NCI-H345 (cell line): Measurements from ENCODE around the gene FOXL1.

Source experiments
- DNase-seq: peaks from one replicate; lab custom pipeline; 2025; lab: John Stamatoyannopoulos, UW

FOXL1 gene

DNA sequence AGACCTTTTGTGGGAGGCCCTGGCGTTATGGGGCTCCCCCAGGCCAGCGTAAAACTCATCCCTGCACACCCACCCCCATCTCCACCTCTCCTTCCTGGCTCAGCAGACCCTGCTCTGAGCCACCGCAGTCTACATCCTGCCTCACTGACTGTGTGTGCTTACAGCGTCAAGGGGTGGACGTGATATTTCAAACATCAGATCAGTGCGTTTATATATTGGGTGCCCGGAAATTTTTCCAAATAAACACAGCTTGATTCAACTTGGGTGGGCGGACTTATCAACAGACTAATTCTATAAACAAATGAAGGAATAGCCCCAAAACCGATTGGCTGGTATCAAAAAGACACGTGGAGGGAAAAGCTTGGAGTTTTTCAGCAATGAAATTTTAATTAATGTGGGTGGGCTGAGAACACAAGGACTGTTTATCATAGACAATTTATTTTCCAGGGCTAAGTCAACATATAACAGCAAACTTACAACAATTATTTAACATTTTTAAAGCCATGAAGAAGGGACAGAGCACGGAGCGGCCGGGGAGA, at the start of gene FOXL1:
TSS of gene FOXL1 (plus strand) at position 489 of the 539 bp plus-strand sequence. CDS start 175 bp downstream, outside the sequence.
- DNase-seq: no peak

DNA sequence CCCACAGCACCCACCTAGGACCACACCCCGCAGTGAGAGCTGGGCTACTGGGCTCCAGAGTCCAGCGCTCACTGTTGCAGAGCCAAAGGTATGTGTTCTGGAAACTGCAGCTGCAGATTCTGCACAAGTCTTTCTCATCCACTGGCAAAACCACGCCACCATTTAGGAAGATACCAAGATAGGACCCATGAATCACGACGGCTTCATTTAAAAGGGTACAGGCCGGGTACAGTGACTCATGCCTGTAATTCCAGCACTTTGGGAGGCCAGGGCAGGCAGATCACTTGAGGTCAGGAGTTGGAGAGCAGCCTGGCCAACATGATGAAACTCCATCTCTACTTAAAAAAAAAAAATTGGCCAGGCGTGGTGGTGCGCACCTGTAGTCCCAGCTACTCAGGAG, 49.2 kb upstream of the FOXL1 start:
- no peak for DNase-seq

DNA sequence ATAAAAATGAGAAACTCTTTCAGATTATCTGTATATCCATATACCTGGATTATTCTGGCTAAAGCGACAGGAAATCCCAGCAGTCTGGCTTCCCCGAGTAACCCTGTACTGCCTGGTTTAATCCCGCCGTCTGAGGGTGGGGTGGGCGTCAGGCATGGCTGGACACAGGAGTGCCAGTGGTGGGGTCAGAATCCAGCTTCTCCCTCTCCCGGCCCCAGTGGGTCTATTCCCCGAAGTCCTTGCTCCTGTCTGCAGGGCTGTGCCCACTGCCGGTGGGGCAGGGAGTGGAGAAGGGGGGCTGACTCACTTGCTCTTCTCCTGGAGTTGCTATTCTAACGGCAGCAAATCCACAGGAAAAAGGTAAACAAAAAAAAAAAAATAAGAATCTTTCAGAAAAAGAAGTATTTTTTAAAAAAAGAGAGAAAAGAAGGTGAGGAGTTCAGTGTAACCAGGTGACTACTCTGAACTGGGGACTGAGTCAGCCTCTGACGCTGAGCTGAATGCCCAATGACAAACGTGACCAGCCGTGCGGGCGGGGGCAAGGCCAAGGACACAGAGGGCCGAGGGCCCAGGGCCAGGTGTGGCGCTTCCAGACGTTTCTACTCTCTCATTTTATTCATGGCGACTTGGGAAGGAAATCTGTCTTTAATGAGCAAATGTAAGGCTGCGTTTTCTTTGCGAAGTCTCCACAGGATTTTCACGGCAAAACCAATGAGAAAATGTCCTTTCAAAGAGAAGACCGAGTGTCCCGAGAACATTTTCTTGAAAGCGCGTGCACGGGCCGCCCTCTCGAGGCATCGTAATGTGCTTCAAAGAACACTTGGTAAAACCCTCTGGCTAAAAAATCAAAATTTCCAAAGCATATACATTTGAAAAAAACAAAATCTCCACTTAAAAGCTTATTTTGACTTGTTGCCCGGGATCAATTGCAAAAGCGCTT, 47.8 kb upstream of the FOXL1 start:
- no peak for DNase-seq

DNA sequence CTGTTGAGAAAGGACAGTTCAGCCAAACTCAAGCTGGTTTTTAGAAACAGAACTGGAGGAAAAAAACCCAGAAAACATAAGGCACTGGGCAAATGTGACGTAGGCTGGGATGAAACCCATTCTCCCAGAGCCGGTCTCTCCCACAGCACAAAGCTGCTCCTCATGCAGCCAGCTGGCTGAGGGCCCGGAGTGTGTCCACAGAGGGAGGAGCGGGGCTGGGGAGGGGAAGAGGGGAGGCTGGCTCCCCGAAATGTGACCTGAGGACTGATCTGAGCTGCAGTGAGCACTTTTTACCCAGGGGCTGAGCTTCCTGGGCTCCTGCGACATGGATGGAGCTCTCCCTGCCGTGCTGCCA, 47.2 kb upstream of the FOXL1 start:
- no peak for DNase-seq

DNA sequence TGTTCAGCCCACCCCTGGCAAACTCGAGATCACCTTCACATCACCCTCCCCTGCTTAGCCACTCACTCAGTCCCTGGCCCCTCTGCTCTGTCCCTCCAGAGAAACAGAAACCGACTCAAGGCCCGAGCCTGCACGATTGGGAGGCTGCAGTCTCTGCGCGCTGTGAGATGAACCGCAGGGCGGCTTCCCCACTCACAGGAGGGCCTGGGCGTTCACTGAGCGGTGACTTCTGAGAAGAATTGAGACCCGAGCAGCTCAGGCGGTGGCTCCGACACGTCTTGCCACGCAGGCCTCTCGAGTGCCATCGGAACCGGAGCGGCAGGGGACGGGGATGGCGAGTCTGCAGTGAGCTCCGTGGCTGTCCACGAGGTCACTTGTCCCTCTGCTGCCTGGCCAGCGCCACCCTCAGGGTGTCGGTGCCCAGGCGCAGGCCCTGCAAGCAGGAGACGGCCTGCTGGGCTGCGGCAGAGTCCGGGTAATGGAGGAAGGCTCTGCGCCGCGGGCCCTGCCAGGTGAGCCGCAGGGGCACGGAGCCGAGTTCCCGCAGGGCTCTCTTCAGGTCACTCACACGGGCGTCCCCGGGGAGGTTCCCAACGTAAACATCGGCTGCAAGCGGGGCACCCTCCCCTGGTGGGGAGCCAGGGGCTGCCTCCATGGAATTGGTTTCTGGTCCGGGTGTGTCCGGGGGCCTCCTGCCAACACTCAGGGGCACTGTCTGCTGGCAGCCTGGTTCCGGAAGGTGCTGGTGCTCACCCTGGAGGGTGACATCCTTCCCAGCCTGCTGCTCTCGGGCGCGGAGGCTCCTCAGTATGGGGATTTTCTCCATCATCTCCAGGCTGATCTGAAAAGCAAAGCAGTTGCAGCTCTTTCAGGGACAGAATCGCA, 46.5 kb upstream of the FOXL1 start:
- no peak for DNase-seq

DNA sequence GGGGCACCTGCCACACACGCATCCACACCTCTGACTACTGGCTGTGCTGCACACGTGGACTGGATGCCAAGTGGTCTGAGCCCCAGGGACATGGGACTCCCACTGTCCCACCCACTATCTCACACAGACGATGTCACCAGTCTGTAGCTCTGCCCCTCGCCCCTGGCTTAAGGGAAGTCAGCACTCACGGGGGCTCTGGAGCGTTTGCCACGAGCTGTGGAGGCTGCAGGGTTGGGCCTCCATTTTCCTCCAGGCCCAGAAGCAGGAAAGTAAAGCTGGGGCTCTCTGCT, 45.9 kb upstream of the FOXL1 start:
- no peak for DNase-seq

DNA sequence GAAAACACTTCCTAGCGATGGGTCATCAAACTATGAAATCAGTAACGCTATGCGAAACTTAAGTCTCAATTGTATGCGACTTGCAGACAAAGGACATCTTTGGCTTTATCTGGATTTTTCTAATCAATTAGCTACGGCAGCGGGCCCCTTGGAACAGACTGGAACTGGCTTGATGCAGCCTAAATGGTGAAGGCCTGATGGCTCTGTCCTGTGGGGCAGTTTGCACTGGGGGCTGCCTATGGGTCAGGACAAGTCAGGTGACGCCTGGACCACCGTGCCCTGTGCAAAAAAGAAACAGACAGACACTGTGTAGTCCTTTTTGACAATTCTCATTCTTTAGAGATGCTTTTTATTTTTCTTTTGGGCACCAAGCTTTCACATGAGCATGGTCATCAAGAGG, 45.3 kb upstream of the FOXL1 start:
- DNase-seq: no peak

DNA sequence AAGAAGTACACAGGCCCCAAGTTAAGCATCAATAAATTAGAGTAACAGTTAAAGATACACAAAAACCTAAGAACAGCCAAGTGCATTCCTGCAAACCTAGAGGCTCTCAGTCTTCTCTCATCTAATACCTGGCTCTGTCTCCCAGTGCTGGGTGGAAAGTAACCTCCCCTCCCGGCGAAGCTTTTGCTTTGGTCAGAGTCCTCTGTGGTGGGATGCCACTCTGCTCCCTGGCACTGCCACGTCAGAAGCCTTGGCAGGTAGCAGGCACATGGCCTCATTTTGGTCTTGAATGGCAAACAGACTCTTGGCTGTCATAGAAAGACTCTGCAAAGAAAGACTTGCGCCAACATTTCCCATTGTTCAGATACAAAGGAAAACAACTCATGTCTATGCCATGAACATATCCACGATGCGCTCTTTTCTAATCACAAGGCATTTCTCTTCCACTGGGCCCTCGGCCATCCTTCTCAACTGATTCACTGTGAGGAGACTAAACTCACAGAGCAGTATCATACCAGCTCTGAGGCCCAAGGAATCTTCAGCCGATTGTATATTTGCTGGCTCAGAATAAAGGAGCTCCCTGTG, 44.5 kb upstream of the FOXL1 start:
- DNase-seq: no peak

DNA sequence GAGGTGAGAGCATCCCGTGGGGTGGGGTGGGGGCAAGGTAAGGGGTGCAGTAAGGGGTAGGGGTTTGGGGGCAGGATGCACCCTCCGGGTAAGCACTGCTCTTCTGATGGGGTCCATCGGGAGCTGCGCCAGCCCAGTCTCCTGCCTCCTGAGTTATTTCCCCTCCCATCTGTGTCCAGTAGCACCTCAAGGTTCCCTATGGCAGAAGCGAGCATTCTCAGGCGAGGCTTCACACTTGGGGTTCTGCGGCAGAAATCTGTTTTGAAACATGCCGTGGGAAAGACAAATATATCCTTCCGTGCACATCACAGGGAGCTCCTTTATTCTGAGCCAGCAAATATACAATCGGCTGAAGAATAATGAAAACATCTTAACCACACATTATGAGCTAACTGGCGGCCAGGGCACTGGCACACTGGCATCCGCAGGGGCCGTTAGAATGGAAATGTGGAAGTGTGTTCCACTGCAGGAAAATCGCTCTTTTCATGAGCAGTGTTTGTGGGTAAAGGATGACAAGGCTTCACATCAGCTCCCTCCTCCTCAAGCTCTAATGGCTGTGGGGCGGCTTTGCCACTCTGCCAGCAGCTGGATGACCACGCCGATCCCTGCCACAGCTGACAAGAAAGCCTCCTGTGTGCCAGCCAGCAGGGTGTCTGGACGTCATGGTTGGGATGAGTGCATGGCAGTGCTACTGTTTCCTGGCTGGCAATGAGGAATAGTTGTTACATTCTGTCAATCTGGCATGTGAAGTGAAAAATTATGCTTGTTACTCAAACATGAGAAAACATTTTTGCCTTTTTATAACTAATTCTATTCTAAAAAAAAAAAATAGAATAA, 43.4 kb upstream of the FOXL1 start:
- DNase-seq: no peak

DNA sequence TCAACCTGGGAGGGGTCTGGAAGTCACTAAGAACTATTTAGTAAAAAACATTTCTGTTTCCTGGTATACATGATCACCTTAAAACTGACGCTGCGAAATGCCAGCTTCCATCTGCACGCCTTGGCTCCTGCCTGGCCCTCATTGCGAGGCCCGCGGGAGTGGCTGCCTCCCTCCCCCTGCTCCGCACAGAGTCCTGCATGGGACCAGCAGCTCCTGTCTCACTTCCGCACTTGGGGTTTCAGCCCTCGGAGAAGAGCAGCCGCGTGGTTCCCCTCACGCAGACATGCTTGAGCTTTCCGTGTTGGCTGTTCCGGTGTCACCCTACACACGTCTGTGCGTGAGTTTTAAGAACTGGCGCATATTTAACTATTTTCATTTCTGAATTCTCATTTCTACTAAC, 41.7 kb upstream of the FOXL1 start:
- DNase-seq: no peak

DNA sequence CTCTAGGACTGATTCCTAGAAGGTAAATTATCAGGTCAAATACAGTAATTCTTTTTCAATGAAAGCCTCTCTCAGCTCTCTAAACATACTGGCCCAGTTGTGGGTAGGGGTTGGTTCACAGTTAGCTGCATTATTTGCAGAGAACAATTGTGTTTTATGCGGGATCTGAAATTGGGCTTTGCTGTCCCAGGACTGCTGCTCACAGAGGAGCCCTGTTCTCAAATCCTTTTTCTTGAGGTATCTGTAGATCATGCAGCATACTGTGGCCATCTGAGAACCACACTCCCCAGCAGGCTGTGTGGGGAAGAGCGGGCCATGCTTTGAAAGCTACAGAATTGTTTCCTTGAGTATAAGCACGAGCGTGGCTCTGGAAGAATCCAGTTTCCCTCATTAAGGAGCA, 40.9 kb upstream of the FOXL1 start:
- no peak for DNase-seq

DNA sequence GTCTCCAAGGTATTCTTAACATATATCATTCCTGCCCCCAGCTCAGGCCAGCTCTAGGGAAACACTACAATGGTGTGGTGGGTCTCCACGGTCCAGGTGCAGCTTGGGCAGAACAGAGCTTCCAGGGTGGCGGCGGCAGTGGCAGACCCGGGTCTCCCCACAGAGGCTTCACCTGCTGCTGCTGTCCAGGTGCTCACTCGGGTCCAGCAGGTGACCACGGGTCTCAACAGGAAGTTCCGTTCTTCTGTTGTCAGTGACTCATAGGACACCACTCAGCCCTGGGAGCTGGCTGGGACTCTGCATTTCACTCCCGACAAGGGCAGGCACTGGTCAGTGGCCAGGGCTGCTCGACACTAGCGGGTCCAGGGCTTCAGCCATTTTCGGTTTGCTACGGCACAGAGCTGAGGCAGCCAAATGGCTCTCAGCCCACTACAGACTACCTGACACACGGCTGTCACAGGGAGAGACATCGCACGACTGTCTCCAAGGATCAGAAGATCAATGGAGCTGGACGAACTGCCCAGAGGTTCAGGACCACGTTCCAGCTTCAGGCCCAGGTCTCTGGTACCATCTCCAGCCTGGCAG, 40.1 kb upstream of the FOXL1 start:
- no peak for DNase-seq

DNA sequence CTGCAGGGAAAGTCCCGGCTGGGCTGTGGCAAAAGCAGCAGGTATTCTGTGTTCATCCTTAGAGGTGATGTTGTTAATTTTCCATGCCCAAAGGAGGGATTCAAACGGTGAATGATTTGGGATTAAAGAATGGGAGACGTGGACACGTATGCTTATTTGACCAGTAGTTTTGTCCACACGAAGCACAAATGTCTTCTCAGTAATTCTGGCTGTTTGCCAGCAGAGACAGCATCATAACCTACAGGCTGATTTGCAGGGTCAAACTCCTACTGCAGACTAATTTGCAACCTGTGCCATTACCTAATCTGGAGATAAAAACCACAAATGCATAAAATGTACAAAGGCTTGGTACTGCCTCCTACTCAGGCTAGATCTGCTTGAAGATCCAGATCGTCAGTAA, 37.5 kb upstream of the FOXL1 start:
- DNase-seq: no peak

DNA sequence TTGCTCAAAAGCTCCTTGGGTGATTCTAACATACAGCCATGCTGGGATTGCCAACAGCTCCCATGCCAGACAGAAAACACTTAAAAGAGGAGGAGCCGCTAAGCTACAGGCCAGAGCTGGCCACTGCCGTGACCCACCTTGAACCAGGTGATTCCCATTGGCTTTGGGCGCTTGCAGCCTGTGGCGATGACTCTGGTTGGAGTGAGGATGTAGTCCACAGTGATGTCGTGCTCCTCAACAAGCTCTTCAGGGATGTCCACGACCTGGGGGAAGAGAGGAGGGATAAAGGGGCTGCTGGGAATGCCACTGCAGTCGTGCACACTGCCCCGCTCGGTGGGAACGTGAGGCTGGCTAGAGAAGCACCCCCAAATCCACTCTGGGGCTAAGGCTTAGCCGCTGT, 36.8 kb upstream of the FOXL1 start:
- no peak for DNase-seq

DNA sequence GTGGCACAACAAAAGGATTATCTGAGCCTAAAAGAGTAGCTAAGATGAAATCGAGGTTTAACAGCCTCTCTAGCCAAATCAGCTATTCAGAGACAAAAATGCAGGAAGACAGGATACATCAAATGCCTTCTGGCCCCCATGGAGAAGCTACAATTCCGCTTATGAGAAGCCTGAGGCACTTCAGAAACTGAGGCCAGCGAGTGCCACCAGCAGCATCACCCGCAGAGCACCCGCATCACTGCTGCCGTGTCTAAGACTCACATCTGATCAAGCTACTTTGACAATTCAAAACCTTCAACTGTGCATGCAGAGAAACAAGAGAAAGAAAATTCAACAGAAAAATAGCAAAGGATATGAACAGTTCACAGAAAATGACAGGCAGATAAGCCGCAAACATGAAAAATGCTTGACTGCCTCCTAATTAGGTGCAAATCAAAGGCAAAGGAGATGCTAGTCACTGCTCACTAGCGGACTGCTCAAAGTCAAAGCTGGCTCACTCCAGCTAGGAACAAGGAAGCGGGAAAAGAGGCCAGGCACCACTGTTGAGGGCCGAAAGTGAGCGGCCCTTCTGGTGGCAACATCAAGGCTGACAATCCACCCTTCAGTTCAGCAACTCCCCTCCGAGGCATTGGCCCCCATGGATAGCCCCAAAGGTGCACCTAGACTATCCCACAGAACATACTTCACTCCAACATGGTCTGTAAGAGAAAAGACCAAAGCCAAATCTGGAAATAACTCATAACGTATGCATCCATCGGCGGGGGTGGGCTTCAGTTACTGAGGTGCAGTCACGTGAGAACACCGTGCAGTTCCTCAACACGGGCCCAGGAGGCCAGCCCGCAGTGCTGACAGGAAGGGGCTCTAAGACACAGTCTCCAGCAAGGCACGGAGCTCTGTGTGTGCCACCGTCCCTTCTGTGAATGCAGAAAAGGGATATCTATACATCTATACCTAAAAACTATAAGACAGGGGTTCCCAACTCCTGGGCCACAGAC, 35.3 kb upstream of the FOXL1 start:
- DNase-seq: no peak

DNA sequence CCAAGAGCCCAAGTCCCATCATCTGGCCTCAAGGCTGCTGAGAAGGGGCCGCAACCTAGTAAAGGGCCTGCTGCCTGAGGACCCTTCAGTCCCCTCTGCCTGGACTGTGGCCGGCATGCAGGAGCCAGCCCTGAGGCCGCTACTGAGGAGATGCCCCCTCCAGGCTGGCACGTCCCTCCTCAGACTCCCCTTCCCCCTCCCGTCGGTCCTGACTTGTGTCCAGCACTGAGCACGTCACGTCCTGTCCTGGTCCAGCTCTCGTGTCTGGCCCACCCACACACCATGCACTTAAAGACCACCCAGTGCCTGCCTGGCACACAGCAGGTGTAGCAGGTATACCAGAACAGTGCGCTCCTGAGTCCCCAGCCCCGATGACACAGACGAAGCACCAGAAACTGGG, 32.9 kb upstream of the FOXL1 start:
- DNase-seq: no peak

DNA sequence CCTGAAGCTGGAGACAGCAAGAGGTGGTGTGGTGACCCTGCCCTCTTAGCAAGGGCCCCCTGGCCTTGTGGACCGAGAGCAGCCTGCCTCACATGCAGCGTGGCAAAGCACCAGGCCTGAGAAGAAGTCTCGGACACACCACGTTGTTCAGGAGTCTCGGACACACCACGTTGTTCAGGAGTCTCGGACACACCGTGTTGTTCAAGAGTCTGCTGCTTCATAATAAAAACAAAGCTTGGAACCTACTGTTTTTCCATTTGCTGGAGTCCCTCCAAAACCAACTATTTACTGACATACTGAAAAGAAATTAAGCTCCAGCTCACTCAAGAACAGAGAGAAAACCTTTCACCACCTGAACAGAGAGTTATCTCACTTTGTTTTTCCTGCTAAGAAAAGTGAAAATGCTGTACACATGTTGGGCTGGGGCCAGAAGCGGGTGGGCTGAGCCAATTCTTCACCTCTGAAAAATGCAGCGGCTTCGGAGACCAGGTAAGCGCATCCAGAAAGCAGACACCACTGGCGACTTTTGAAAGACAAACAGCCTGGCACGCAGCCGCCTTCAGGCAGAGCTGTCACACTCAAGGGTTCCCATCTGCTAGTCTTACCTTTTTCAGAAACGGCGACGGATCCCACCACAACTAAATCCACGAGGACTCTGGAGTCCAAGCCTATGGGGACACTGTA, 32.3 kb upstream of the FOXL1 start:
- DNase-seq: no peak

DNA sequence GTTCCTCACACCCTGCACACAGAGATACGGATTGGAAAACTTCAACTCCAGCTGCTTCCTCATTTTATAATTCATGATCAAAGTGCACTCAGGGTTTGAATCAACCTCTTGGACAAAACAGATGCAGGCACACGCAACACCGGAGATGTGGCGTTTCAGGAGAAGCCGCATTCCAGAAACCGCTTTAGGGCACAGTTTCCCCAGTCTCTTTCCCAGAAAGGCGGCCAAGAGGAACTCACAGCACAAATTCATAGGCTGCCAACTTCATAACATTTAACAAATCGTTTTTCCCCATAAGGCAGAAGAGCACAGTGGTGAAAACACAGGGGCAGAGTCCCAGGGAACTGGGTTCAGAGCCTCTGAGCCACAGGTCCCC, 31.7 kb upstream of the FOXL1 start:
- DNase-seq: no peak

DNA sequence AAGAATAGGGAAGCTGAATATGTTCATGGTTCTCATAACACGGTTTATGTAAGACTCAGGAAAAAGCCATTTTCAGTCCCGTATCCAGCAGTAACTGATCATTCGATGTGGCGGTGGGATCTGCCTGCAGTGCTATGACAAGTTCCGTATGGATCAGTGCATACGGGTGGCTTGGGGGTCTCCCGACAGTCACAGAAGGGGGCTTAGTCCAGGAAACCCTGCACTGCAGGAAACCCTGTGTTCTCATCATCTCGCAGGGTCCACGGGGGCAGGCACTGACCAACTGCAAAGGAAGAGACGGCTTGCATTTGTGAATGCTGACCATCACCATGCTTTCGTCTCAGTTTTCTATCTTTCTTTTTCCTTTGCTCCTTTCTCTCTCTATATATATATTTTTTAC, 31.1 kb upstream of the FOXL1 start:
- no peak for DNase-seq
